GM12891 (cell line): Measurements from ENCODE around the gene PIK3R1.

Experiments used
- PAX5 ChIP-seq: IDR thresholded peaks from 2 replicates; pipeline ENCODE4 v1.6.1; 2011; ENCODE audit warnings: low read length, moderate library complexity, mild to moderate bottlenecking; ENCODE audit not compliant: insufficient read depth, severe bottlenecking
- POLR2A ChIP-seq: IDR thresholded peaks from 2 replicates; pipeline ENCODE4 v1.6.1; 2011; ENCODE audit warnings: low read depth, low read length, control low read depth
- POLR2AphosphoS5 ChIP-seq: IDR thresholded peaks from 2 replicates; pipeline ENCODE4 v1.6.1; 2011; ENCODE audit warnings: low read depth, low read length, control low read depth
- POU2F2 ChIP-seq: IDR thresholded peaks from 2 replicates; pipeline ENCODE4 v1.6.1; 2011; ENCODE audit warnings: low read depth, mild to moderate bottlenecking, control low read depth, low read length, moderate library complexity
- SPI1 ChIP-seq: IDR thresholded peaks from 2 replicates; pipeline ENCODE4 v1.6.1; 2011; ENCODE audit warnings: low read depth, low read length, control low read depth
- TAF1 ChIP-seq: IDR thresholded peaks from 2 replicates; pipeline ENCODE4 v1.6.1; 2011; ENCODE audit warnings: low read depth, low read length, control low read depth

GRCh38 chr5:68214482-68215207 is 911 bp upstream of the PIK3R1 start:
- TF ChIP-seq POLR2A: no peak; the same call in 1 of the 2 replicates
- no peak for TF ChIP-seq TAF1
- TF ChIP-seq POLR2AphosphoS5: no peak
- TF ChIP-seq PAX5: no peak
- no peak for TF ChIP-seq POU2F2
- TF ChIP-seq SPI1: no peak
